ENCODE measurements around the gene PCNX1. TPM values are rescaled to one million over a fixed set of nuclear protein-coding genes. Genes with fewer than 3 reads are reported as not detected.

PCNX1 gene
- total RNA-seq, 1 donor = 51.0 TPM

DNA sequence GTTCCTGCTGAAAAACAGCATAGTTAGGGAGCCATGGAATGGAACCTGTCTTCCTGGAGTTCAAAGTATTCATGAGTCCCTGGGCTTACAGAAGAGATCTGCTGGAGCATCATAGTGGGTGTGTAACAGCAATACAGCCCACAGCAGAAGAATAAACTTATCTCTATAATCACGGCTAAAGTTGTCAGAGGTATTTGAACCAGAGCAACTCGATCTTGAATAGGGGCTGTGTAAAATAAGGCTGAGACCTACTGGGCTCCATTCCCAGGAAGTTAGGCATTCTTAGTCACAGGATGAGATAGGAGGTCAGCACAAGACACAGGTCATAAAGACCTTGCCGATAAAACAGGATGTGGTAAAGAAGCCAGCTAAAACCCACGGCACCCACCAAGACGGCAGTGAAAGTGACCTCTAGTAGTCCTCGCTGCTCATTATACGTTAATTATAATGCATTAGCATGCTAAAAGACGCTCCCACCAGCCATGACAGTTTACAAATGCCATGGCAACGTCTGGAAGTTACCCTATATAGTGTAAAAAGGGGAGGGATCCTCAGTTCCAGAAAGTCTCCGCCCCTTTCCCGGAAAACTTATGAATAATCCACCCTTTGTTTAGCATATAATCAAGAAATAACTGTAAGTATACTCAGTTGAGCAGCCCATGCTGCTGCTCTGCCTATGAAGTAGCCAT is 223.4 kb downstream of the PCNX1 start:
- peak overlapping the region; percentile 86 for H3K27ac ChIP-seq (ENCODE audit: low read depth, low read length)
- H4K20me1 ChIP-seq (ENCODE audit: insufficient read depth, low read length) = no peaks in the 10 kb centered on the region
- peak; percentile 58 for DNase-seq (ENCODE audit: insufficient read length, low spot score, missing footprints)
- TF ChIP-seq, protein P1, sequence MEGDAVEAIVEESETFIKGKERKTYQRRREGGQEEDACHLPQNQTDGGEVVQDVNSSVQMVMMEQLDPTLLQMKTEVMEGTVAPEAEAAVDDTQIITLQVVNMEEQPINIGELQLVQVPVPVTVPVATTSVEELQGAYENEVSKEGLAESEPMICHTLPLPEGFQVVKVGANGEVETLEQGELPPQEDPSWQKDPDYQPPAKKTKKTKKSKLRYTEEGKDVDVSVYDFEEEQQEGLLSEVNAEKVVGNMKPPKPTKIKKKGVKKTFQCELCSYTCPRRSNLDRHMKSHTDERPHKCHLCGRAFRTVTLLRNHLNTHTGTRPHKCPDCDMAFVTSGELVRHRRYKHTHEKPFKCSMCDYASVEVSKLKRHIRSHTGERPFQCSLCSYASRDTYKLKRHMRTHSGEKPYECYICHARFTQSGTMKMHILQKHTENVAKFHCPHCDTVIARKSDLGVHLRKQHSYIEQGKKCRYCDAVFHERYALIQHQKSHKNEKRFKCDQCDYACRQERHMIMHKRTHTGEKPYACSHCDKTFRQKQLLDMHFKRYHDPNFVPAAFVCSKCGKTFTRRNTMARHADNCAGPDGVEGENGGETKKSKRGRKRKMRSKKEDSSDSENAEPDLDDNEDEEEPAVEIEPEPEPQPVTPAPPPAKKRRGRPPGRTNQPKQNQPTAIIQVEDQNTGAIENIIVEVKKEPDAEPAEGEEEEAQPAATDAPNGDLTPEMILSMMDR (IDR thresholded peaks at IDR 0.05; ENCODE audit: extremely low read depth, low read depth, low read length) = no peak
- H3K4me2 ChIP-seq (ENCODE audit: insufficient read depth, low read length) = peak overlapping the region; percentile 82
- peak overlapping the region; percentile 60 for H3K4me3 ChIP-seq (ENCODE audit: insufficient read depth, low read length)
- no peaks in the 10 kb centered on the region for H3K9me3 ChIP-seq (ENCODE audit: low read depth, low read length)
- peak overlapping the region; percentile 71 for H2AFZ ChIP-seq (ENCODE audit: low read length)
- H3K27me3 ChIP-seq (ENCODE audit: insufficient read depth, low read length) = no peaks in the 10 kb centered on the region
- no peaks in the 10 kb centered on the region for H3K79me2 ChIP-seq (ENCODE audit: insufficient read depth, low read length)
- H3K36me3 ChIP-seq (ENCODE audit: insufficient read depth, low read length) = no peaks in the 10 kb centered on the region
- H3K4me1 ChIP-seq (ENCODE audit: insufficient read depth, low read length) = peaks cover 17% of the 10 kb centered on the region

DNA sequence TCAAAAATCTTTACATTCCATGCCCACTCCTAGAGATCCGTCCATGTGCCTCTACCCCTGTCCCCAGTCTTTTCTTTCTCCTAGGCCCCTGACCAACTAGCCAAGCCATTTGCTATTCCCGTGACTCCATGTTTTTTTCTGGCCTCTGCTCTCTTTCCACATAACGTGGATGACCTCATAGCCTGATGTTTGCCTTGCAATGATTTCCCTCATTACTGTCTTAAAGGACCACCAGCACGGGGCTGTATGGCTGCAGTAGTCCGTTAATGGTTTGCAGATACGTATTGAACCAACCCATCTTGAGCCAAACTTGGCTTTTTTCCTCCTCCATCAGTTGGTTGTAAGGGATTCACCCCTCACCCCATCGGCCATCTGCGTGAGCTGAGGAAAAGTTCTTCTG is 226.0 kb downstream of the PCNX1 start:
- Histone ChIP-seq H3K9me3 (ENCODE audit: low read depth, low read length) (no peaks in the 10 kb centered on the region), H3K4me2 (ENCODE audit: insufficient read depth, low read length) (no peak overlapping the region), H3K4me3 (ENCODE audit: insufficient read depth, low read length) (no peak overlapping the region), H3K27me3 (ENCODE audit: insufficient read depth, low read length) (no peaks in the 10 kb centered on the region), H3K36me3 (ENCODE audit: insufficient read depth, low read length) (no peaks in the 10 kb centered on the region), H3K79me2 (ENCODE audit: insufficient read depth, low read length) (no peaks in the 10 kb centered on the region), H4K20me1 (ENCODE audit: insufficient read depth, low read length) (no peaks in the 10 kb centered on the region), H2AFZ (ENCODE audit: low read length) (no peak overlapping the region), H3K27ac (ENCODE audit: low read depth, low read length) (no peak overlapping the region), H3K4me1 (ENCODE audit: insufficient read depth, low read length) (peaks cover 24% of the 10 kb centered on the region)
- TF ChIP-seq, protein P1 (IDR thresholded peaks at IDR 0.05; ENCODE audit: extremely low read depth, low read depth, low read length) = no peak
- no peak for DNase-seq (ENCODE audit: insufficient read length, low spot score, missing footprints)

DNA sequence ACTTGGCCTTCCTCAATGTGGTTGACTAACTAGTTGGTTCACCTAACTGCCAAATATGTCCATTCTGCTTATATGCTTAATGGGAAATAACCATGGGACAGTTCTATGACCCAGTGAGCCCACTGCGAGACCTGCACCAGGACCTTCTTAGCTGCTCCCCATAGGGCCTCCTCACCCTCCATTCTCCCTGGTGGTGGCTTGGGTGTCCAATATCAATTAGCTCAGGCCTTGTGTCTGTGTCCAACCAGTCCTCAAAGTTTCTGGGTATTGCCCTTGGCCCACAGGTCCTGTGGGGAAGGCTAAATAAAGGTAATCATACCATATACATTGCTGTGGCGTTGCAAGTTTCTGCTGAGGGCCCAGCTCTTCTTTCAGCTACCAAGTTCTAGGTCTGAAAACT is 228.2 kb downstream of the PCNX1 start:
- no peak overlapping the region for H3K4me3 ChIP-seq (ENCODE audit: insufficient read depth, low read length)
- TF ChIP-seq, protein P1 (IDR thresholded peaks at IDR 0.05; ENCODE audit: extremely low read depth, low read depth, low read length) = no peak
- H3K9me3 ChIP-seq (ENCODE audit: low read depth, low read length) = no peaks in the 10 kb centered on the region

DNA sequence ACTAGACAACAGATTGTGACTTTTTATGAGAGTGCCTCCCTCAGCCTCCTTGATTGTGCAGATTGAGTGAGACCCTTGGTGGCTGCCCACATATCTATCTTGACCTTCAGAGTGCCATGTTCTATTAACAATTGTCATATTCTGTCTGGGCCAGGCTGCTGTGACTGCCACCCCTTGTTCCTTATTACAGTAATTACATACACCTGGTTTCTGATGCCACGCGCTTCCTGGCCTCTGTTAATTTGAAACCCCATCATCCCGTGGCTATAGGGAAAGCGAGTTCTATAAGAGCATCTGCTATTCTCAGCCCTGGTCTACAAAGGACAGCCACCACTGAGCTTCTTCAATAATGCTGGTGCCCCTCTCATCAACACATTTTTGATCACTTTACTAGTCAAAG is 228.7 kb downstream of the PCNX1 start:
- Histone ChIP-seq H3K4me2 (ENCODE audit: insufficient read depth, low read length) (no peak overlapping the region), H3K79me2 (ENCODE audit: insufficient read depth, low read length) (peaks cover 5% of the 10 kb centered on the region), H3K27me3 (ENCODE audit: insufficient read depth, low read length) (no peaks in the 10 kb centered on the region), H4K20me1 (ENCODE audit: insufficient read depth, low read length) (no peaks in the 10 kb centered on the region), H3K27ac (ENCODE audit: low read depth, low read length) (no peak overlapping the region), H2AFZ (ENCODE audit: low read length) (no peak overlapping the region), H3K4me1 (ENCODE audit: insufficient read depth, low read length) (peaks cover 24% of the 10 kb centered on the region), H3K9me3 (ENCODE audit: low read depth, low read length) (no peaks in the 10 kb centered on the region), H3K4me3 (ENCODE audit: insufficient read depth, low read length) (no peak overlapping the region), H3K36me3 (ENCODE audit: insufficient read depth, low read length) (no peaks in the 10 kb centered on the region)
- DNase-seq (ENCODE audit: insufficient read length, low spot score, missing footprints) = no peak
- TF ChIP-seq, protein P1 (IDR thresholded peaks at IDR 0.05; ENCODE audit: extremely low read depth, low read depth, low read length) = no peak

More for the DNA sequence above, 228.2 kb downstream of the PCNX1 start:
- Histone ChIP-seq H3K36me3 (ENCODE audit: insufficient read depth, low read length) (no peaks in the 10 kb centered on the region), H3K27ac (ENCODE audit: low read depth, low read length) (no peak overlapping the region), H3K4me2 (ENCODE audit: insufficient read depth, low read length) (no peak overlapping the region), H3K4me1 (ENCODE audit: insufficient read depth, low read length) (peaks cover 28% of the 10 kb centered on the region), H4K20me1 (ENCODE audit: insufficient read depth, low read length) (no peaks in the 10 kb centered on the region), H3K27me3 (ENCODE audit: insufficient read depth, low read length) (no peaks in the 10 kb centered on the region), H3K79me2 (ENCODE audit: insufficient read depth, low read length) (peaks cover 5% of the 10 kb centered on the region), H2AFZ (ENCODE audit: low read length) (no peak overlapping the region)
- no peak for DNase-seq (ENCODE audit: insufficient read length, low spot score, missing footprints)
